AG09309 (cell line): ENCODE data around the gene TIA1.
"Not testable (repeated sequence)": the region's sequence is repeated elsewhere in the genome, so short reads cannot be mapped to it uniquely, and the experiment has no call there.

Experiments used
- DNase-seq: peaks from one replicate; pipeline ENCODE4 v3.0.0-alpha.2; 2010; ENCODE audit warnings: low read depth
- H3K4me3 ChIP-seq: 2 replicates; pipeline ENCODE4 v1.5.1; 2011; ENCODE audit warnings: mild to moderate bottlenecking, low read depth, low read length, moderate library complexity; ENCODE audit not compliant: control insufficient read depth
- CTCF ChIP-seq: IDR thresholded peaks from 2 replicates; pipeline ENCODE4 v1.5.1; 2011; ENCODE audit warnings: mild to moderate bottlenecking, low read depth, low read length, inconsistent platforms; ENCODE audit not compliant: insufficient read depth, control insufficient read depth; ENCODE audit errors: missing control alignments

TIA1 gene

GRCh38 chr2:70188460-70188859 is 60.0 kb downstream of the TIA1 start:
- DNase-seq = no peak
- no peak overlapping the region for H3K4me3 ChIP-seq
- no peak for TF ChIP-seq CTCF

GRCh38 chr2:70187170-70187569 is 61.3 kb downstream of the TIA1 start:
- not testable (repeated sequence) for H3K4me3 ChIP-seq, DNase-seq

- no peak for TF ChIP-seq CTCF
- DNase-seq = no peak
- no peak overlapping the region for H3K4me3 ChIP-seq
Observed at GRCh38 chr2:70182689-70183088, 65.7 kb downstream of the TIA1 start.

- no peak overlapping the region for H3K4me3 ChIP-seq
- no peak for TF ChIP-seq CTCF
- DNase-seq = no peak
Observed at GRCh38 chr2:70181363-70181956, 67.0 kb downstream of the TIA1 start.

GRCh38 chr2:70173520-70173919 is 74.9 kb downstream of the TIA1 start:
- H3K4me3 ChIP-seq = no peak overlapping the region
- no peak for DNase-seq
- TF ChIP-seq CTCF = no peak

- not testable (repeated sequence) for H3K4me3 ChIP-seq, DNase-seq
Observed at GRCh38 chr2:70169654-70170245, 78.7 kb downstream of the TIA1 start.

GRCh38 chr2:70161069-70161534 is 87.3 kb downstream of the TIA1 start:
- no peak for DNase-seq
- no peak for TF ChIP-seq CTCF
- no peak overlapping the region for H3K4me3 ChIP-seq

- TF ChIP-seq CTCF = no peak
- no peak for DNase-seq
- H3K4me3 ChIP-seq = no peak overlapping the region
Observed at GRCh38 chr2:70160545-70160944, 87.9 kb downstream of the TIA1 start.
